NT2/D1 (cell line): ENCODE data around the gene UNC5C.

Experiments used
- DNase-seq: peaks from one replicate; pipeline ENCODE4 v3.0.0-alpha.2; 2011; ENCODE audit warnings: low read depth, low spot score
- H3K27me3 ChIP-seq: 2 replicates; pipeline ENCODE4 v1.6.0; 2011; ENCODE audit warnings: mild to moderate bottlenecking; ENCODE audit not compliant: insufficient read length, insufficient read depth
- H3K36me3 ChIP-seq: 2 replicates; pipeline ENCODE4 v1.6.1; 2011; ENCODE audit warnings: mild to moderate bottlenecking, low read length, mixed read lengths; ENCODE audit not compliant: insufficient read depth, insufficient read length
- H3K4me1 ChIP-seq: 2 replicates; pipeline ENCODE4 v1.5.1; 2011; ENCODE audit not compliant: insufficient read depth, insufficient read length
- H3K4me3 ChIP-seq: 2 replicates; pipeline ENCODE4 v1.5.1; 2011; ENCODE audit warnings: low read depth; ENCODE audit not compliant: insufficient read length
- H3K9ac ChIP-seq: 2 replicates; pipeline ENCODE4 v1.6.0; 2011; ENCODE audit warnings: low read depth; ENCODE audit not compliant: insufficient read length
- H3K9me3 ChIP-seq: 2 replicates; pipeline ENCODE4 v1.5.1; 2011; ENCODE audit warnings: mild to moderate bottlenecking, low read length; ENCODE audit not compliant: insufficient read depth
- SUZ12 ChIP-seq: IDR thresholded peaks from 2 replicates; pipeline ENCODE4 v1.6.1; 2011; ENCODE audit not compliant: insufficient read length, insufficient read depth; ENCODE audit errors: extremely low read depth
- YY1 ChIP-seq: IDR thresholded peaks from 2 replicates; pipeline ENCODE4 v1.6.1; 2011; ENCODE audit not compliant: insufficient read length, insufficient read depth
- ZNF274 ChIP-seq: IDR thresholded peaks from 2 replicates; pipeline ENCODE4 v1.6.1; 2011; ENCODE audit warnings: mild to moderate bottlenecking, low read depth, low read length

The UNC5C gene

GRCh38 chr4:95268819-95269565 lies 279.8 kb downstream of the UNC5C start:
- no peak for TF ChIP-seq YY1
- TF ChIP-seq SUZ12, result no peak
- no peak for TF ChIP-seq ZNF274
- DNase-seq, result no peak
- no peak overlapping the region for H3K9ac ChIP-seq

GRCh38 chr4:95267081-95267480 lies 281.7 kb downstream of the UNC5C start:
- no peak for DNase-seq
- no peaks in the 10 kb centered on the region for H3K36me3 ChIP-seq
- no peak overlapping the region for H3K9ac ChIP-seq

More at GRCh38 chr4:95268819-95269565, 279.8 kb downstream of the UNC5C start:
- H3K4me1 ChIP-seq, result no peaks in the 10 kb centered on the region
- H3K36me3 ChIP-seq, result no peaks in the 10 kb centered on the region
- no peaks in the 10 kb centered on the region for H3K27me3 ChIP-seq
- H3K4me3 ChIP-seq, result no peak overlapping the region
- H3K9me3 ChIP-seq, result no peaks in the 10 kb centered on the region

GRCh38 chr4:95265814-95266740 lies 282.7 kb downstream of the UNC5C start:
- H3K27me3 ChIP-seq, result no peaks in the 10 kb centered on the region
- TF ChIP-seq ZNF274 (no peak), SUZ12 (no peak), YY1 (no peak)
- no peaks in the 10 kb centered on the region for H3K36me3 ChIP-seq
- no peaks in the 10 kb centered on the region for H3K4me1 ChIP-seq
- H3K4me3 ChIP-seq, result no peak overlapping the region
- no peak for DNase-seq
- H3K9ac ChIP-seq, result no peak overlapping the region
- H3K9me3 ChIP-seq, result no peaks in the 10 kb centered on the region

More at GRCh38 chr4:95267081-95267480, 281.7 kb downstream of the UNC5C start:
- Histone ChIP-seq H3K9me3 (no peaks in the 10 kb centered on the region), H3K4me3 (no peak overlapping the region), H3K27me3 (no peaks in the 10 kb centered on the region), H3K4me1 (no peaks in the 10 kb centered on the region)
- no peak for TF ChIP-seq ZNF274
- TF ChIP-seq YY1, result no peak
- TF ChIP-seq SUZ12, result no peak

GRCh38 chr4:95264843-95265242 lies 283.9 kb downstream of the UNC5C start:
- H3K4me3 ChIP-seq, result no peak overlapping the region
- no peaks in the 10 kb centered on the region for H3K36me3 ChIP-seq
- H3K9me3 ChIP-seq, result no peaks in the 10 kb centered on the region
- no peaks in the 10 kb centered on the region for H3K4me1 ChIP-seq
- no peak for DNase-seq
- H3K27me3 ChIP-seq, result no peaks in the 10 kb centered on the region
- no peak for TF ChIP-seq YY1
- no peak overlapping the region for H3K9ac ChIP-seq

GRCh38 chr4:95263960-95264359 lies 284.8 kb downstream of the UNC5C start:
- Histone ChIP-seq H3K4me1 (no peaks in the 10 kb centered on the region), H3K9ac (no peak overlapping the region), H3K9me3 (no peaks in the 10 kb centered on the region), H3K4me3 (no peak overlapping the region), H3K36me3 (no peaks in the 10 kb centered on the region), H3K27me3 (no peaks in the 10 kb centered on the region)
- no peak for DNase-seq
- TF ChIP-seq YY1 (no peak), SUZ12 (no peak), ZNF274 (no peak)

- Histone ChIP-seq H3K4me3 (no peak overlapping the region), H3K27me3 (no peaks in the 10 kb centered on the region), H3K9me3 (no peaks in the 10 kb centered on the region), H3K4me1 (no peaks in the 10 kb centered on the region), H3K9ac (no peak overlapping the region), H3K36me3 (no peaks in the 10 kb centered on the region)
- no peak for TF ChIP-seq ZNF274
- TF ChIP-seq YY1, result no peak
- TF ChIP-seq SUZ12, result no peak
- DNase-seq, result no peak
Observed at GRCh38 chr4:95263391-95263790, 285.4 kb downstream of the UNC5C start.

GRCh38 chr4:95256108-95256835 lies 292.5 kb downstream of the UNC5C start:
- no peak overlapping the region for H3K4me3 ChIP-seq
- H3K27me3 ChIP-seq, result no peaks in the 10 kb centered on the region
- H3K9me3 ChIP-seq, result no peaks in the 10 kb centered on the region
- H3K4me1 ChIP-seq, result no peaks in the 10 kb centered on the region
- DNase-seq, result no peak
- TF ChIP-seq ZNF274, result no peak
- no peak for TF ChIP-seq SUZ12
- TF ChIP-seq YY1, result no peak
- no peak overlapping the region for H3K9ac ChIP-seq
- H3K36me3 ChIP-seq, result no peaks in the 10 kb centered on the region
